Measurements from ENCODE around the gene MYADML2.
"Not testable (repeated sequence)": the region's sequence is repeated elsewhere in the genome, so short reads cannot be mapped to it uniquely, and the experiment has no call there.

MYADML2 gene

GRCh38 chr17:81926451-81927151 lies 20.4 kb downstream of the MYADML2 start:
- DNase-seq (ENCODE audit: low read depth in 2 of 2) = peak; percentile 53 to 63

GRCh38 chr17:81925860-81926450 lies 21.1 kb downstream of the MYADML2 start:
- no peak for DNase-seq (ENCODE audit: low read depth in 2 of 2)

- no peak for DNase-seq (ENCODE audit: low read depth in 2 of 2)
Measured at GRCh38 chr17:81924557-81925532, 22.2 kb downstream of the MYADML2 start.

GRCh38 chr17:81923302-81924260 lies 23.5 kb downstream of the MYADML2 start:
- DNase-seq (ENCODE audit: low read depth in 2 of 2) = no peak

GRCh38 chr17:81922566-81923301 lies 24.3 kb downstream of the MYADML2 start:
- no peak for DNase-seq (ENCODE audit: low read depth in 2 of 2)

GRCh38 chr17:81921996-81922565 lies 25.0 kb downstream of the MYADML2 start:
- DNase-seq (ENCODE audit: low read depth in 2 of 2) = no peak

GRCh38 chr17:81921537-81921862 lies 25.5 kb downstream of the MYADML2 start:
- DNase-seq (ENCODE audit: low read depth in 2 of 2) = no peak

GRCh38 chr17:81920612-81921536 lies 26.2 kb downstream of the MYADML2 start:
- no peak for DNase-seq (ENCODE audit: low read depth in 2 of 2)

GRCh38 chr17:81918832-81919545 lies 28.0 kb downstream of the MYADML2 start:
- no peak for DNase-seq (ENCODE audit: low read depth in 2 of 2)

- not testable (repeated sequence) for DNase-seq (ENCODE audit: low read depth in 2 of 2)
Measured at GRCh38 chr17:81918333-81918669, 28.7 kb downstream of the MYADML2 start.

GRCh38 chr17:81917565-81918332 lies 29.3 kb downstream of the MYADML2 start, which contains the start of gene SIRT7:
TSS of gene SIRT7 (minus strand) at chr17:81918176. CDS start at chr17:81918131, 45 bp downstream.
- DNase-seq (ENCODE audit: low read depth in 2 of 2) = peak; percentile 61 to 78

GRCh38 chr17:81916234-81917001 lies 30.6 kb downstream of the MYADML2 start:
- DNase-seq (ENCODE audit: low read depth in 2 of 2) = no peak

GRCh38 chr17:81915331-81915730 lies 31.7 kb downstream of the MYADML2 start:
- no peak for DNase-seq (ENCODE audit: low read depth in 2 of 2)

- DNase-seq (ENCODE audit: low read depth in 2 of 2) = no peak
Measured at GRCh38 chr17:81914103-81914850, 32.8 kb downstream of the MYADML2 start.

GRCh38 chr17:81913394-81914102 lies 33.5 kb downstream of the MYADML2 start:
- no peak for DNase-seq (ENCODE audit: low read depth in 2 of 2)

All from stimulated activated CD4-positive, alpha-beta T cell treated with anti-CD3 and anti-CD28 coated beads, Interleukin-4, amount 100 ng/mL, for 48 hours (primary cell).